Chondrocyte (in vitro differentiated cells): Measurements from ENCODE around the gene MEX3A. TPM values are rescaled to one million over a fixed set of nuclear protein-coding genes. Genes with fewer than 3 reads are reported as not detected.

Experiments
- DNase-seq: peaks from one replicate; pipeline ENCODE4 v3.0.0; 2021; ENCODE audit warnings: mixed read lengths, low spot score
- H3K27ac Mint-ChIP-seq: one replicate; pipeline ENCODE4 v1.8.0; 2021; ENCODE audit warnings: mild to moderate bottlenecking, moderate library complexity, mixed read lengths; ENCODE audit not compliant: unreplicated experiment
- H3K27me3 Mint-ChIP-seq: 2 replicates; pipeline ENCODE4 v1.8.0; 2021; ENCODE audit warnings: low read depth, mixed read lengths
- H3K36me3 Mint-ChIP-seq: 2 replicates; pipeline ENCODE4 v1.8.0; 2021; ENCODE audit warnings: low read depth, mixed read lengths
- H3K4me1 Mint-ChIP-seq: 2 replicates; pipeline ENCODE4 v1.8.0; 2021; ENCODE audit warnings: low read depth, mild to moderate bottlenecking, mixed read lengths
- H3K4me3 Mint-ChIP-seq: one replicate; pipeline ENCODE4 v1.8.0; 2021; ENCODE audit warnings: mild to moderate bottlenecking, moderate library complexity, mixed read lengths; ENCODE audit not compliant: unreplicated experiment
- H3K9me3 Mint-ChIP-seq: 2 replicates; pipeline ENCODE4 v1.8.0; 2021; ENCODE audit warnings: low read depth, mixed read lengths
- CTCF ChIP-seq: fragments of 200-600 bp; sonication (generic); IDR thresholded peaks from 2 replicates; pipeline ENCODE4 v1.5.0; 2021; ENCODE audit warnings: antibody characterized with exemption, mild to moderate bottlenecking, moderate library complexity
- total RNA-seq: library from RNA; stranded (reverse); gene quantifications from 3 replicates; pipeline ENCODE4 v1.2.1, GENCODE V29; 2021

The MEX3A gene
- total RNA-seq, 1 donor from 2014 or later, result 12.7 TPM

- H3K9me3 Mint-ChIP-seq, result no peaks in the 10 kb centered on the region
- H3K4me1 Mint-ChIP-seq, result peaks cover 75% of the 10 kb centered on the region
- no peak for DNase-seq
- H3K27me3 Mint-ChIP-seq, result no peaks in the 10 kb centered on the region
- peaks cover 2% of the 10 kb centered on the region for H3K36me3 Mint-ChIP-seq
- peak overlapping the region; percentile 77 for H3K27ac Mint-ChIP-seq
- peak overlapping the region; percentile 95 for H3K4me3 Mint-ChIP-seq
- no peak for TF ChIP-seq CTCF
These were observed 917 bp downstream of the MEX3A start for GRCh38 chr1:156081180-156081916.

- H3K4me3 Mint-ChIP-seq, result peak overlapping the region; percentile 90
- peaks cover 2% of the 10 kb centered on the region for H3K36me3 Mint-ChIP-seq
- no peak for TF ChIP-seq CTCF
- peaks cover 73% of the 10 kb centered on the region for H3K4me1 Mint-ChIP-seq
- H3K9me3 Mint-ChIP-seq, result no peaks in the 10 kb centered on the region
- DNase-seq, result no peak
- H3K27ac Mint-ChIP-seq, result peak overlapping the region; percentile 77
- no peaks in the 10 kb centered on the region for H3K27me3 Mint-ChIP-seq
These were observed 1.4 kb downstream of the MEX3A start for GRCh38 chr1:156080863-156081179.

GRCh38 chr1:156080241-156080862 lies 1.9 kb downstream of the MEX3A start:
- peaks cover 76% of the 10 kb centered on the region for H3K4me1 Mint-ChIP-seq
- no peak for DNase-seq
- no peaks in the 10 kb centered on the region for H3K27me3 Mint-ChIP-seq
- H3K36me3 Mint-ChIP-seq, result peaks cover 4% of the 10 kb centered on the region
- H3K4me3 Mint-ChIP-seq, result peak overlapping the region; percentile 90
- no peak for TF ChIP-seq CTCF
- H3K9me3 Mint-ChIP-seq, result no peaks in the 10 kb centered on the region
- H3K27ac Mint-ChIP-seq, result no peak overlapping the region

- Mint-ChIP-seq H3K4me3 (peak overlapping the region; percentile 90), H3K4me1 (peaks cover 73% of the 10 kb centered on the region), H3K27me3 (no peaks in the 10 kb centered on the region), H3K27ac (no peak overlapping the region), H3K9me3 (no peaks in the 10 kb centered on the region), H3K36me3 (peaks cover 4% of the 10 kb centered on the region)
- no peak for TF ChIP-seq CTCF
- no peak for DNase-seq
These were observed 2.5 kb downstream of the MEX3A start for GRCh38 chr1:156079762-156080161.

- no peak for TF ChIP-seq CTCF
- no peak for DNase-seq
- Mint-ChIP-seq H3K4me1 (peaks cover 64% of the 10 kb centered on the region), H3K27ac (peak overlapping the region; percentile 69), H3K27me3 (no peaks in the 10 kb centered on the region), H3K36me3 (peaks cover 6% of the 10 kb centered on the region), H3K9me3 (no peaks in the 10 kb centered on the region), H3K4me3 (peak overlapping the region; percentile 19)
These were observed 3.5 kb downstream of the MEX3A start for GRCh38 chr1:156078728-156079127.
